IMR-90 (cell line): ENCODE results near the gene GFY. TPM values are rescaled to one million over a fixed set of nuclear protein-coding genes. Genes with fewer than 3 reads are reported as not detected.

ENCODE experiments used
- ATAC-seq: fragments of 200-7000 bp; cut with Tn5 transposase; 2 replicates; pipeline ENCODE4 v1.9.1; 2020; ENCODE audit warnings: low read depth, mild to moderate bottlenecking, moderate library complexity
- BruUV-seq: library from RNA; stranded (reverse); fragments of 400-500 nt; replicated peaks from 2 replicates; lab custom pipeline; 2021; lab: Mats Ljungman, UMichigan
- CTCF ChIA-PET: fragments of 300-600 bp; formaldehyde crosslinking; extraction: SDS; loops from one replicate; lab custom pipeline; 2021; ENCODE audit warnings: antibody characterized with exemption; lab: Yijun Ruan, JAX
- POLR2A ChIA-PET: fragments of 300-600 bp; sonication (Branson Sonifier 250); formaldehyde crosslinking; loops from one replicate; lab custom pipeline; 2022; ENCODE audit warnings: antibody characterized with exemption; ENCODE audit not compliant: unreplicated experiment; lab: Charles Lee
- DNase-seq: peaks from one replicate; pipeline ENCODE4 v3.0.0; 2013
- H2AFZ ChIP-seq: replicated peaks from 2 replicates; pipeline ENCODE3; 2013; ENCODE audit warnings: low read length, mild to moderate bottlenecking; ENCODE audit not compliant: poor library complexity
- H2AK5ac ChIP-seq: 2 replicates; pipeline ENCODE4 v1.6.1; 2013; ENCODE audit warnings: low read depth, low read length, inconsistent platforms
- H2AK9ac ChIP-seq: replicated peaks from 2 replicates; pipeline ENCODE3; 2013; ENCODE audit warnings: mild to moderate bottlenecking, low read depth, low read length, moderate library complexity; ENCODE audit not compliant: poor library complexity
- H2BK120ac ChIP-seq: 2 replicates; pipeline ENCODE4 v1.6.1; 2013; ENCODE audit warnings: low read depth, low read length, inconsistent platforms
- H2BK15ac ChIP-seq: 3 replicates; pipeline ENCODE4 v1.6.1; 2013; ENCODE audit warnings: low read depth, low read length, inconsistent platforms
- H2BK20ac ChIP-seq: 2 replicates; pipeline ENCODE4 v1.6.1; 2013; ENCODE audit warnings: low read depth, mild to moderate bottlenecking, inconsistent platforms, low read length, moderate library complexity
- H2BK5ac ChIP-seq: 2 replicates; pipeline ENCODE4 v1.6.1; 2013; ENCODE audit warnings: mild to moderate bottlenecking, low read depth, low read length, inconsistent platforms; ENCODE audit not compliant: poor library complexity, severe bottlenecking
- H3K14ac ChIP-seq: replicated peaks from 2 replicates; pipeline ENCODE4 v1.6.1; 2013; ENCODE audit warnings: low read depth, low read length, inconsistent platforms
- H3K18ac ChIP-seq: 2 replicates; pipeline ENCODE4 v1.6.1; 2013; ENCODE audit warnings: low read depth, low read length, control low read depth
- H3K23ac ChIP-seq: 2 replicates; pipeline ENCODE4 v1.6.1; 2013; ENCODE audit warnings: low read depth, low read length, inconsistent platforms
- H3K27ac ChIP-seq: 2 replicates; pipeline ENCODE4 v1.5.1; 2013; ENCODE audit warnings: mild to moderate bottlenecking, control low read depth, low read length; ENCODE audit not compliant: insufficient read depth
- H3K27me3 ChIP-seq: 2 replicates; pipeline ENCODE4 v1.6.1; 2013; ENCODE audit warnings: low read length; ENCODE audit not compliant: control insufficient read depth, insufficient read depth
- H3K36me3 ChIP-seq: 2 replicates; pipeline ENCODE4 v1.6.1; 2013; ENCODE audit warnings: low read length, mixed read lengths; ENCODE audit not compliant: control insufficient read depth, insufficient read depth
- H3K4ac ChIP-seq: 2 replicates; pipeline ENCODE4 v1.6.1; 2013; ENCODE audit warnings: low read depth, low read length, inconsistent platforms
- H3K4me1 ChIP-seq: 2 replicates; pipeline ENCODE4 v1.6.1; 2013; ENCODE audit warnings: low read length, mixed read lengths; ENCODE audit not compliant: control insufficient read depth, insufficient read depth
- H3K4me2 ChIP-seq: 2 replicates; pipeline ENCODE4 v1.6.1; 2013; ENCODE audit warnings: low read depth, mild to moderate bottlenecking, control low read depth, low read length, moderate library complexity
- H3K4me3 ChIP-seq: 2 replicates; pipeline ENCODE4 v1.5.1; 2013; ENCODE audit warnings: low read depth, mild to moderate bottlenecking, control low read depth, low read length, moderate library complexity; ENCODE audit not compliant: insufficient read depth
- H3K56ac ChIP-seq: 2 replicates; pipeline ENCODE4 v1.6.1; 2013; ENCODE audit warnings: low read length, inconsistent platforms; ENCODE audit not compliant: insufficient read depth; ENCODE audit errors: extremely low read depth
- H3K79me1 ChIP-seq, 2 experiments: 2 replicates each; pipeline ENCODE4 v1.6.1; 2013; ENCODE audit warnings: low read length in 2 of 2, inconsistent platforms in 1 of 2, low read depth in 1 of 2
- H3K9ac ChIP-seq: 2 replicates; pipeline ENCODE4 v1.6.1; 2013; ENCODE audit warnings: low read depth, low read length, control low read depth
- H3K9me1 ChIP-seq: 2 replicates; pipeline ENCODE4 v1.6.1; 2013; ENCODE audit warnings: low read length, inconsistent platforms; ENCODE audit not compliant: insufficient read depth
- H3K9me3 ChIP-seq: 2 replicates; pipeline ENCODE4 v1.6.1; 2013; ENCODE audit warnings: low read length; ENCODE audit not compliant: control insufficient read depth, insufficient read depth
- H4K20me1 ChIP-seq: 2 replicates; pipeline ENCODE4 v1.6.1; 2013; ENCODE audit warnings: low read length, inconsistent platforms; ENCODE audit not compliant: insufficient read depth
- H4K5ac ChIP-seq: 2 replicates; pipeline ENCODE4 v1.6.1; 2013; ENCODE audit warnings: mild to moderate bottlenecking, low read depth, low read length, control low read depth
- H4K8ac ChIP-seq, 2 experiments: 2 replicates each; pipeline ENCODE4 v1.6.1; 2013; ENCODE audit warnings: low read depth in 2 of 2, low read length in 2 of 2, control low read depth in 1 of 2, inconsistent platforms in 1 of 2
- H4K91ac ChIP-seq: 2 replicates; pipeline ENCODE4 v1.6.1; 2013; ENCODE audit warnings: low read depth, low read length, inconsistent platforms; ENCODE audit not compliant: insufficient read depth
- CEBPB ChIP-seq: IDR thresholded peaks from 2 replicates; pipeline ENCODE4 v1.6.1; 2012; ENCODE audit warnings: low read depth, low read length, improper control_type of control experiment
- CHD1 ChIP-seq: IDR thresholded peaks from 2 replicates; pipeline ENCODE4 v1.6.1; 2012; ENCODE audit warnings: low read depth, low read length, improper control_type of control experiment
- FOS ChIP-seq: fragments of 150-350 bp; IDR thresholded peaks from 2 replicates; pipeline ENCODE4 v1.6.1; 2016; ENCODE audit warnings: low read depth, low read length
- MAFK ChIP-seq: IDR thresholded peaks from 2 replicates; pipeline ENCODE4 v1.6.1; 2012; ENCODE audit warnings: low read depth, low read length, improper control_type of control experiment
- MAZ ChIP-seq: IDR thresholded peaks from 2 replicates; pipeline ENCODE4 v1.6.1; 2012; ENCODE audit warnings: low read depth, mild to moderate bottlenecking, low read length, improper control_type of control experiment, moderate library complexity, borderline replicate concordance
- MXI1 ChIP-seq: IDR thresholded peaks from 2 replicates; pipeline ENCODE4 v1.6.1; 2012; ENCODE audit warnings: low read depth, mild to moderate bottlenecking, low read length, moderate library complexity, borderline replicate concordance
- NFE2L2 ChIP-seq: fragments of 150-350 bp; IDR thresholded peaks from 2 replicates; pipeline ENCODE4 v1.6.1; 2016; ENCODE audit warnings: low read depth, mild to moderate bottlenecking, low read length
- POLR2A ChIP-seq: IDR thresholded peaks from 2 replicates; pipeline ENCODE4 v1.6.1; 2012; ENCODE audit warnings: mild to moderate bottlenecking, low read depth, low read length
- RFX5 ChIP-seq: IDR thresholded peaks from 2 replicates; pipeline ENCODE4 v1.8.0; 2012; ENCODE audit warnings: low read depth, mild to moderate bottlenecking, low read length, moderate library complexity
- SMC3 ChIP-seq: fragments of 150-350 bp; IDR thresholded peaks from 2 replicates; pipeline ENCODE4 v1.6.1; 2016; ENCODE audit warnings: low read depth, mild to moderate bottlenecking, antibody characterized with exemption, low read length, moderate library complexity
- WGBS, 2 experiments: methylation state at CpG; one replicate each; pipeline versions ENCODE4 v1.1.5 to v1.1.7; 2013; ENCODE audit warnings: missing lambda C conversion rate in 2 of 2; ENCODE audit not compliant: insufficient read length in 1 of 2; ENCODE audit errors: extremely low coverage in 2 of 2; 5-methylcytosine and 5-hydroxymethylcytosine counted together
- dilution Hi-C: fragments of 300-500 bp; cut with HindIII; formaldehyde crosslinking; loops from one replicate; pipeline ENCODE4 v1.14.3; 2018; ENCODE audit warnings: low sequenced_read_pairs; ENCODE audit not compliant: unreplicated experiment
- in situ Hi-C: fragments of 300-500 bp; cut with MboI; formaldehyde crosslinking; loops from 3 replicates; pipeline ENCODE4 v1.14.3; 2019; ENCODE audit warnings: low sequenced_read_pairs, inconsistent platforms, mixed read lengths
- intact Hi-C: fragments of 100-400 bp; cut with micrococcal nuclease; formaldehyde crosslinking; loops from 2 replicates; pipeline ENCODE4 v1.10.0; 2022
- polyA plus RNA-seq, 3 experiments: library from polyadenylated mRNA; depleted of rRNA; stranded (reverse); fragments of >200 nt; gene quantifications; 2 replicates each; pipeline ENCODE4 v1.2.3, GENCODE V29; 2012; ENCODE audit warnings: low replicate concordance in 1 of 3
- total RNA-seq: library from RNA; depleted of rRNA; stranded (reverse); fragments of >200 nt; gene quantifications from 2 replicates; pipeline ENCODE4 v1.2.3, GENCODE V29; 2012
- TF ChIP-seq, protein P1 (sequence below): fragments of 150-350 bp; IDR thresholded peaks from 2 replicates; pipeline ENCODE4 v1.6.1; 2017; ENCODE audit warnings: mild to moderate bottlenecking, antibody characterized with exemption, low read length, low read depth
- TF ChIP-seq, protein P2 (sequence below): conservative IDR thresholded peaks from 2 replicates; pipeline ENCODE4 v1.5.1; 2012; ENCODE audit warnings: mild to moderate bottlenecking, low read depth, low read length, improper control_type of control experiment
- TF ChIP-seq, protein P3 (sequence below): fragments of 150-350 bp; IDR thresholded peaks from 2 replicates; pipeline ENCODE4 v1.6.1; 2016; ENCODE audit warnings: low read depth, mild to moderate bottlenecking, low read length, moderate library complexity, borderline replicate concordance

Gene GFY
- total and polyA plus RNA-seq, 2 of the 4 experiments (the other 2 are of a cell fraction): not detected

DNA sequence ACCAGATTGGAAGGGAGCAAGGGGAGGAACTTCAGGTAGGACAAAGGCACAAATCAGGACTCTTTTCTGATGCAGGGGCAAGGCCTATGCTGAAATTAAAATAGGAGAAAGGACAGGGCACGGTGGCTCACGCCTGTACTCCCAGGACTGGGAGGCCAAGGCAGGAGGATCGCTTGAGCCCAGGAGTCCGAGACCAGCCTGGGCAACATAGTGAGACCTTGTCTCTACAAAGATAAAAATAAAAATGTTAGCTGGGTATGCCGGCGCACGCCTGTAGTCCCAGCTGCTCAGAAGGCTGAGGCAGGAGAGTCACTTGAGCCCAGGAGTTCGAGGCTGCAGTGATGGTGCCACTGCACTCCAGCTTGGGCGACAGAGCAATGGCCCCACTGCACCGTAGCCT, 10.5 kb downstream of the GFY start:
- H2AFZ ChIP-seq: no peak overlapping the region
- H3K14ac ChIP-seq: no peak overlapping the region
- intact Hi-C loops: no loop called here
- H3K9me3 ChIP-seq: peaks cover 18% of the 10 kb centered on the region
- H3K4ac ChIP-seq: no peak overlapping the region
- H4K20me1 ChIP-seq: no peaks in the 10 kb centered on the region
- no peaks in the 10 kb centered on the region for H3K79me1 ChIP-seq
- WGBS, 2 experiments: 77% methylated on average over 6 of the region's 10 CpGs; no CpG with 5 or more reads in 1 of the 2 experiments
- ATAC-seq: no peak
- ChIA-PET CTCF (interaction anchor here (0.6 kb wide), 1 partner anchor 30 kb away, joined by 4 read pairs; no protein-coding TSS in a partner anchor), POLR2A (no interaction called here)
- H3K27ac ChIP-seq: no peak overlapping the region
- no peak overlapping the region for H3K23ac ChIP-seq
- H2BK20ac ChIP-seq: no peak overlapping the region
- H2BK15ac ChIP-seq: no peak overlapping the region
- no peak overlapping the region for H2AK9ac ChIP-seq
- H3K4me3 ChIP-seq: no peak overlapping the region
- no peak overlapping the region for H4K91ac ChIP-seq
- H3K4me1 ChIP-seq: no peaks in the 10 kb centered on the region
- BruUV-seq: no TSS peak
- no peak overlapping the region for H3K56ac ChIP-seq
- no peaks in the 10 kb centered on the region for H3K36me3 ChIP-seq
- no peak overlapping the region for H4K5ac ChIP-seq
- no peak overlapping the region for H2BK5ac ChIP-seq
- DNase-seq: no peak
- H2AK5ac ChIP-seq: no peak overlapping the region
- H3K9me1 ChIP-seq: no peaks in the 10 kb centered on the region
- no peak overlapping the region for H4K8ac ChIP-seq
- no peak overlapping the region for H3K9ac ChIP-seq
- no peak overlapping the region for H3K4me2 ChIP-seq
- in situ Hi-C loops: loop anchor here (10.0 kb wide), 1 partner anchor 171 kb away; no protein-coding TSS in a partner anchor
- TF ChIP-seq, protein P1, sequence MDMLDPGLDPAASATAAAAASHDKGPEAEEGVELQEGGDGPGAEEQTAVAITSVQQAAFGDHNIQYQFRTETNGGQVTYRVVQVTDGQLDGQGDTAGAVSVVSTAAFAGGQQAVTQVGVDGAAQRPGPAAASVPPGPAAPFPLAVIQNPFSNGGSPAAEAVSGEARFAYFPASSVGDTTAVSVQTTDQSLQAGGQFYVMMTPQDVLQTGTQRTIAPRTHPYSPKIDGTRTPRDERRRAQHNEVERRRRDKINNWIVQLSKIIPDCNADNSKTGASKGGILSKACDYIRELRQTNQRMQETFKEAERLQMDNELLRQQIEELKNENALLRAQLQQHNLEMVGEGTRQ: no peak
- no peak for TF ChIP-seq SMC3
- no peak for TF ChIP-seq NFE2L2
- TF ChIP-seq MAZ: no peak
- no peak for TF ChIP-seq MXI1
- TF ChIP-seq MAFK: no peak
- no peak for TF ChIP-seq FOS
- no peak for TF ChIP-seq RFX5
- TF ChIP-seq CEBPB: no peak
- TF ChIP-seq, protein P2, sequence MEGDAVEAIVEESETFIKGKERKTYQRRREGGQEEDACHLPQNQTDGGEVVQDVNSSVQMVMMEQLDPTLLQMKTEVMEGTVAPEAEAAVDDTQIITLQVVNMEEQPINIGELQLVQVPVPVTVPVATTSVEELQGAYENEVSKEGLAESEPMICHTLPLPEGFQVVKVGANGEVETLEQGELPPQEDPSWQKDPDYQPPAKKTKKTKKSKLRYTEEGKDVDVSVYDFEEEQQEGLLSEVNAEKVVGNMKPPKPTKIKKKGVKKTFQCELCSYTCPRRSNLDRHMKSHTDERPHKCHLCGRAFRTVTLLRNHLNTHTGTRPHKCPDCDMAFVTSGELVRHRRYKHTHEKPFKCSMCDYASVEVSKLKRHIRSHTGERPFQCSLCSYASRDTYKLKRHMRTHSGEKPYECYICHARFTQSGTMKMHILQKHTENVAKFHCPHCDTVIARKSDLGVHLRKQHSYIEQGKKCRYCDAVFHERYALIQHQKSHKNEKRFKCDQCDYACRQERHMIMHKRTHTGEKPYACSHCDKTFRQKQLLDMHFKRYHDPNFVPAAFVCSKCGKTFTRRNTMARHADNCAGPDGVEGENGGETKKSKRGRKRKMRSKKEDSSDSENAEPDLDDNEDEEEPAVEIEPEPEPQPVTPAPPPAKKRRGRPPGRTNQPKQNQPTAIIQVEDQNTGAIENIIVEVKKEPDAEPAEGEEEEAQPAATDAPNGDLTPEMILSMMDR: no peak
- TF ChIP-seq, protein P3, sequence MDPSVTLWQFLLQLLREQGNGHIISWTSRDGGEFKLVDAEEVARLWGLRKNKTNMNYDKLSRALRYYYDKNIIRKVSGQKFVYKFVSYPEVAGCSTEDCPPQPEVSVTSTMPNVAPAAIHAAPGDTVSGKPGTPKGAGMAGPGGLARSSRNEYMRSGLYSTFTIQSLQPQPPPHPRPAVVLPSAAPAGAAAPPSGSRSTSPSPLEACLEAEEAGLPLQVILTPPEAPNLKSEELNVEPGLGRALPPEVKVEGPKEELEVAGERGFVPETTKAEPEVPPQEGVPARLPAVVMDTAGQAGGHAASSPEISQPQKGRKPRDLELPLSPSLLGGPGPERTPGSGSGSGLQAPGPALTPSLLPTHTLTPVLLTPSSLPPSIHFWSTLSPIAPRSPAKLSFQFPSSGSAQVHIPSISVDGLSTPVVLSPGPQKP: no peak
- no peak for TF ChIP-seq POLR2A
- no peak for TF ChIP-seq CHD1
- peaks cover 98% of the 10 kb centered on the region for H3K27me3 ChIP-seq
- H2BK120ac ChIP-seq: no peak overlapping the region
- dilution Hi-C loops: no loop called here
- no peak overlapping the region for H3K18ac ChIP-seq
